GM23248 (cell line): ENCODE results near the gene TBCCD1.

ENCODE experiments used
- EZH2 ChIP-seq: fragments of 200-600 bp; sonication (generic); IDR thresholded peaks from 2 replicates; pipeline ENCODE4 v1.6.1; 2018; ENCODE audit warnings: antibody characterized with exemption, mild to moderate bottlenecking; ENCODE audit not compliant: insufficient read depth, poor library complexity, severe bottlenecking
- EZH2phosphoT487 ChIP-seq: fragments of 200-600 bp; sonication (generic); IDR thresholded peaks from 2 replicates; pipeline ENCODE4 v1.6.1; 2018; ENCODE audit warnings: antibody characterized with exemption, moderate library complexity, mild to moderate bottlenecking, low read depth; ENCODE audit not compliant: insufficient read depth

DNA sequence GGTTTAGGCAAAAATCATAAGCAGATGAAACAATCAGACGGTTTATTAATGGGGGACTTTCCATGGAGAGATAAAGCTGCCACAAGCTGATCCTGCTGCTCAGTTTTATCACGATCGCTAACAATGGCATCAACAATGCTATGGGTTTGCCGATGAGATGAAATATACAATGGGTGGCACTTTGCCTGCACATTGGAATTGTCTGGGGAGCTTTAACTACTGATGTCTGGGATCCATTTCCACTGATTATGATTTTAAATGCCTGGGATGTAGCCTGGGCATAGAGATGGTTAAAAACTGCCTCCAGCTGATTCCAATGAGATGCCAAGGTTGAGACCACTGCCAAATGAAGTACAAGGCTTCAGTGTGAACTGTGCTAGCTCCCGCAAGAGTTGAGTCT lies 53.8 kb downstream of the TBCCD1 start:
- no peak for TF ChIP-seq EZH2phosphoT487
- TF ChIP-seq EZH2 = no peak
